KOPT-K1 (cell line): Measurements from ENCODE around the gene CDK5RAP2.

Experiments used
- H3K27ac ChIP-seq: fragments of 200-600 bp; sonication (generic); 2 replicates; pipeline ENCODE4 v1.5.1; 2016; ENCODE audit warnings: antibody characterized with exemption, mild to moderate bottlenecking, low read depth, low read length; ENCODE audit not compliant: poor library complexity, severe bottlenecking
- H3K36me3 ChIP-seq: fragments of 200-600 bp; sonication (generic); 2 replicates; pipeline ENCODE4 v1.5.1; 2017; ENCODE audit warnings: antibody characterized with exemption, mild to moderate bottlenecking, low read length, moderate library complexity; ENCODE audit not compliant: insufficient read depth
- H3K9me3 ChIP-seq: fragments of 200-600 bp; sonication (generic); 2 replicates; pipeline ENCODE4 v1.5.1; 2017; ENCODE audit warnings: antibody characterized with exemption, low read length, mild to moderate bottlenecking; ENCODE audit not compliant: insufficient read depth, poor library complexity, severe bottlenecking

CDK5RAP2 gene

GRCh38 chr9:120484162-120484561, 95.8 kb downstream of the CDK5RAP2 start:
- Histone ChIP-seq H3K9me3 (no peaks in the 10 kb centered on the region), H3K27ac (no peak overlapping the region), H3K36me3 (peaks cover 89% of the 10 kb centered on the region)

GRCh38 chr9:120482424-120483186, 97.4 kb downstream of the CDK5RAP2 start:
- Histone ChIP-seq H3K9me3 (no peaks in the 10 kb centered on the region), H3K27ac (no peak overlapping the region), H3K36me3 (peaks cover 92% of the 10 kb centered on the region)

- Histone ChIP-seq H3K27ac (no peak overlapping the region), H3K36me3 (peaks cover 92% of the 10 kb centered on the region), H3K9me3 (no peaks in the 10 kb centered on the region)
Observed at GRCh38 chr9:120481846-120482245, 98.1 kb downstream of the CDK5RAP2 start.

- no peak overlapping the region for H3K27ac ChIP-seq
- H3K36me3 ChIP-seq = peaks cover 92% of the 10 kb centered on the region
Observed at GRCh38 chr9:120481248-120481647, 98.7 kb downstream of the CDK5RAP2 start.

GRCh38 chr9:120480707-120481106, 99.3 kb downstream of the CDK5RAP2 start:
- Histone ChIP-seq H3K27ac (no peak overlapping the region), H3K9me3 (no peaks in the 10 kb centered on the region), H3K36me3 (peaks cover 92% of the 10 kb centered on the region)

More at GRCh38 chr9:120481248-120481647, 98.7 kb downstream of the CDK5RAP2 start:
- no peaks in the 10 kb centered on the region for H3K9me3 ChIP-seq

- Histone ChIP-seq H3K36me3 (peaks cover 97% of the 10 kb centered on the region), H3K27ac (no peak overlapping the region), H3K9me3 (no peaks in the 10 kb centered on the region)
Observed at GRCh38 chr9:120478208-120478607, 101.8 kb downstream of the CDK5RAP2 start.

- no peak overlapping the region for H3K27ac ChIP-seq
- peaks cover 97% of the 10 kb centered on the region for H3K36me3 ChIP-seq
- no peaks in the 10 kb centered on the region for H3K9me3 ChIP-seq
Observed at GRCh38 chr9:120477534-120478001, 102.4 kb downstream of the CDK5RAP2 start.

- Histone ChIP-seq H3K36me3 (peaks cover 99% of the 10 kb centered on the region), H3K27ac (no peak overlapping the region), H3K9me3 (no peaks in the 10 kb centered on the region)
Observed at GRCh38 chr9:120475341-120475740, 104.6 kb downstream of the CDK5RAP2 start.

- H3K36me3 ChIP-seq = peaks cover 100% of the 10 kb centered on the region
- no peaks in the 10 kb centered on the region for H3K9me3 ChIP-seq
- H3K27ac ChIP-seq = no peak overlapping the region
Observed at GRCh38 chr9:120474591-120475243, 105.2 kb downstream of the CDK5RAP2 start.

GRCh38 chr9:120473608-120474007, 106.4 kb downstream of the CDK5RAP2 start:
- H3K27ac ChIP-seq = no peak overlapping the region
- H3K36me3 ChIP-seq = peaks cover 100% of the 10 kb centered on the region
- H3K9me3 ChIP-seq = no peaks in the 10 kb centered on the region

GRCh38 chr9:120465685-120466407, 114.1 kb downstream of the CDK5RAP2 start:
- no peaks in the 10 kb centered on the region for H3K9me3 ChIP-seq
- H3K36me3 ChIP-seq = peaks cover 84% of the 10 kb centered on the region
- H3K27ac ChIP-seq = no peak overlapping the region

- no peaks in the 10 kb centered on the region for H3K9me3 ChIP-seq
- no peak overlapping the region for H3K27ac ChIP-seq
- H3K36me3 ChIP-seq = peaks cover 84% of the 10 kb centered on the region
Observed at GRCh38 chr9:120464887-120465421, 115.0 kb downstream of the CDK5RAP2 start.

GRCh38 chr9:120464176-120464886, 115.6 kb downstream of the CDK5RAP2 start:
- H3K27ac ChIP-seq = no peak overlapping the region
- H3K9me3 ChIP-seq = no peaks in the 10 kb centered on the region
- peaks cover 84% of the 10 kb centered on the region for H3K36me3 ChIP-seq

- Histone ChIP-seq H3K36me3 (peaks cover 84% of the 10 kb centered on the region), H3K9me3 (no peaks in the 10 kb centered on the region), H3K27ac (no peak overlapping the region)
Observed at GRCh38 chr9:120463765-120464164, 116.2 kb downstream of the CDK5RAP2 start.
